H4 (cell line): ENCODE data around the gene IPO13. TPM values are rescaled to one million over a fixed set of nuclear protein-coding genes. Genes with fewer than 3 reads are reported as not detected.
A peak's percentile ranks its signal among the peaks of the same experiment; 100 is the strongest.

Source experiments
- DNase-seq: peaks from one replicate; pipeline ENCODE4 v3.0.0-alpha.2; 2015; ENCODE audit warnings: low spot score
- total RNA-seq: library from RNA; depleted of rRNA; stranded (reverse); fragments of >200 nt; shearing (Covaris generic); gene quantifications from 2 replicates; pipeline ENCODE4 v1.2.3, GENCODE V29; 2014; rRNA removed

Gene IPO13
- 18.8 and 22.6 TPM in 2 replicates for total RNA-seq

- peak; percentile 96 for DNase-seq
Observed at GRCh38 chr1:43946236-43947060, at the start of gene IPO13. TSS of gene IPO13 (plus strand) at chr1:43946950. CDS start at chr1:43947601, 651 bp downstream.

GRCh38 chr1:43898981-43899380 is 47.8 kb upstream of the IPO13 start:
- DNase-seq = no peak

DNA sequence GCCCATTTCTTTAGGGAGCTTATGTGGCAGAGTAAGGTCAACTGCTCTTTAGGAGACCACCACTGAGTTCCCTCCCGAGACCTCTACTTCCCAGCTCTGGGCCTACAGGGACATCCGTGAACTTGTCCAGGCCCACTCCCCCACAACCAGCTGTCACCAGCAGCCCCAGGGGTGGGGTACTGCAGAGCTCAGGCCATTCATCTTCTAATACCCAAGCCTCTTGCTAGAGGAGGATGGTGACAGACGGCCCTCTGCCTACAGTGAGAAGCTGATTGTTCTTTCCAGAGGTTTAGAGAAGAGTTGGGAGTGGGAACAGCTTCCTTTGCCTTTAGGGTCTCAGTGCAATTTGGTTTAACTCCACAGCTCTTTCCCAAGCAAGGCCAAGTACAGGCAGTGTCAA is 46.4 kb upstream of the IPO13 start:
- DNase-seq = no peak

DNA sequence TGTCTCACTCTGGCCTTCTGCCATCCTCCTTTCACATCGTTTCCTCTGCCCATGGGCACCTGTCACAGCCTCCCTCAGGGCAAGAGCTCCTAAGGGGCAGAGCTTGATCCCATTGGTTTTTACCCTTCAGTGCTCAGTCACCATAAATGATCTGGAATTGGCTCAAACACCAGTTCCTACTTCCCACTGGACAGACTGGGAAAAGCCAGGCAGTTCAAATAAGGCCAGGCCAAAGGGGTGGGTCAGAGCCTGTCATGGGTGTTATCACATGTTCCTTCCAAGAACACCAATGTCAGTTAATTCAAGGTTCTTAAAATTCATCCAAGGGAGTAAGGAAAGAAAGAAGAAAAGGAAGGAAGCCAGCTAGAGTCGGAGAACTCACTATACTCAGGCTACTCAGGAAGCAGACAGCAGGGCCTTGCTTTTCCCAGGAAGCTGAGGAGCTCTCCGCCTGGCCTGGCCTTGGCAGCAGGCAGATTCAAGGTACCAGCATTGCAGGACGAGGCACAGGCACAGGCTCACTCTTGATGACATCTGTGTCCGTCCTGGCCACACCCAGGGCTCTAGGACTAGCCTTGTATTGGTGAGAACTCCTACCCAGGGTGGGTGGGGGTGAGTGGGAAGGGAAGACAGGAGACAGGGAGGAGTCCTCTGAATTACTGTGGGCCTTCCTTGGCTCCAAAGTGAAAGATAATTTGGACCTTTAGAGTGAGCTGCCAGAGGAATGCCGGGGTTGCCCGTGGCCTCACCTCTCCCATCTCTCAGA is 45.4 kb upstream of the IPO13 start:
- DNase-seq = no peak

- DNase-seq = no peak
Observed at GRCh38 chr1:43902058-43902831, 44.5 kb upstream of the IPO13 start.

DNA sequence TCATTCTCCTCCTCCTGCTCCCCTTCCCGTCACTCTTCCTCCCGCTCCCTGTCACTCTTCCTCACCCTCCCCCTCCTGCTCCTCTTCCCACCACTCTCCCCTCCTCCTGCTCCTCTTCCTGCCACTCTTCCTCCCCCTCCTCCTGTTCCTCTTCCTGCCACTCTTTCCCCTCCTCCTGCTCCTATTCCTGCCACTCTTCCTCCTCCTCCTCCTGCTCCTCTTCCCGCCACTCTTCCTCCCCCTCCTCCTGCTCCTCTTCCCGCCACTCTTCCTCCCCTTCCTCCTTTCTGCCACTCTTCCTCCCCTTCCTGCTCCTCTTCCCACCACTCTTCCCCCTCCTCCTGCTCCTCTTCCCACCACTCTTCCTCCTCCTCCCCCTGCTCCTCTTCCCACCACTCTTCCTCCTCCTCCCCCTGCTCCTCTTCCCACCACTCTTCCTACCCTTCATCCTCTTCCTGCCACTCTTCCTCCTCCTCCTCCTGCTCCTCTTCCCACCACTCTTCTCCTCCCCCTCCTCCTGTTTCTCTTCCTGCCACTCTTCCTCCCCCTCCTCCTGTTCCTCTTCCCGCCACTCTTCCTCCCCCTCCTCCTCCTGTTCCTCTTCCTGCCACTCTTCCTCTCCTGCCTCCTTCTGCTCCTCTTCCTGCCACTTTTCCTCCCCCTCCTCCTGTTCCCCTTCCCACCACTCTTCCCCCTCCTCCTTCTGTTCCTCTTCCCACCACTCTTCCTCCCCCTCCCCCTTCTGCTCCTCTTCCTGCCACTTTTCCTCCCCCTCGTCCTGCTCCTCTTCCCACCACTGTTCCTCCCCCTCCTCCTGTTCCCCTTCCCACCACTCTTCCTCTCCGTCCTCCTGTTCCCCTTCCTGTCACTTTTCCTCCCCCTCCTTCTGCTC is 41.8 kb upstream of the IPO13 start:
- DNase-seq = no peak

DNA sequence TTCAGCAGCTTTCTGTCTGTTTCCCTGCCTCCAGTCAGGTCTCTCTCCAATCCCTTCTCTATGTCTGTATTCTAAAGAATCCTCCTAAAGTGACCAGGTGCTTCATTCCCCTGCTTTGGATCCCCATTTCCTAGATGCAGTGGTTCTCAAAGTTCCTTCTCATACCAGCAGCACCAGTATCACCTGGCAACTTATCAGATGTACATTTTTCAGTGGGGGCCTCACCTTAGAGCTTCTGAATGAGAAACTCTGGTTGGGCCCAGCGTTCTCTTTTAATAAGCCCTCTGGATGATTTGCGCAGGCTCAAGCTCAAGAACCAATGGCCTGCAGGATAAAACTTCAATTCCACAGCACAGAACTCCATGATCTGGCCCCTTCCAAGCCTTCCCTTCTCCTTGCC is 38.5 kb upstream of the IPO13 start:
- no peak for DNase-seq

DNA sequence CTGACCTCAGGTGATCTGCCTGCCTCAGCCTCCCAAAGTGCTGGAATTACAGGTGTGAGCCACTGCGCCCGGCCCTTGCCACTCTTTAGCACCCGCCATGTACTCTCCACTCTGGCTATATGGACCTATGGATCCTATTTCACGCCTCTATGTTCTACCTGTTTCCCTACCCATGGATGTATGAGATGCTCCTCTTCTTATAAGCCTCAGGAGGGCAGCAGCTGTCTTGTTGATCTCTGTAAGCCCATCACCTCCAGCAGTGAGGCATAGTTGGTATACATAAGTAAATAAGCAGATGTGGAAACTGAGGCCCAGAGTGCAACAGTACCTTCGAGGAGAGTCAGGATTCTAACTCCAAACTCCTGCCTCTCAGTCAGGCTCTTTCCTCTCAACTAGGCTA is 37.9 kb upstream of the IPO13 start:
- DNase-seq = no peak

- no peak for DNase-seq
Observed at GRCh38 chr1:43910343-43910742, 36.4 kb upstream of the IPO13 start.

DNA sequence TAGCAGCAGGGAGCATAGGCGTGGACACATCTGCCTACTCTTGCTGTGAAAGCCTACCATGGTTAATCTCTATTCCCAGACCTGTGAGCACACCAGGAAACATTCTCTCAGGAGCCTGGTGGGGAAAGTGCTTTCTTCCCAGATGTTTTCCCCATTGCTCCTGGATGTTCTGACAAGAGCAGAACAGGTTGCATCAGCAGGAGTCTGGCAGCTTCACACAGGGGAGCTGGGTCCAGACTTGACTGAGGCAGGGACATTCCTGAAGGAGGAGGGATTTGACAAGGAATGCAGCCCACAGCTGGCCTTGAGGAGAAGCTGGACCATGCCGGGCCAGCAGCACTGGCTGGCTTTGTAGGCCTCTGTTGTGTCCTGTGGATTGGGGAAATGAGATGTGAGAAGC is 34.1 kb upstream of the IPO13 start:
- no peak for DNase-seq

DNA sequence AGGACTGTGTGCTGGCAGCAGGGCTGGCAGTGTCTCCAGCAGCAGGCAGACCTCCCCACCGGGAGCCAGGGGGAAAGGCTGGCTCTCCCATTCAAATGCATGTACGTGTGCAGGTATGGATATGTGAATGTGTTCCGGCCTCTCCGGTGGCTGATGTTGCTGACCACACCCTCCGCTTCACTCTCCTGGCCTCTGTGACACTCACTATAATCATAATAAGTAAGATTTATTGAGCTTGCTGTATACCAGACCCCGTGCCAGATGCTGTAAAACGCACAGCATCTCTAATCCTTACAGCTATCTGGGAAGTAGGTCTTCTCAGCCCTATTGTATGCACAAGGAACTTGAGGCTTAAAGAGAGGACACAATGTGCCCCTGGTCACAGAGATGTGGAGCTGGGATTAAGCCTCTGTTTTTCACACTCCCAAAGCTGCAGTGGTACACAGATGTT is 33.7 kb upstream of the IPO13 start:
- no peak for DNase-seq

- DNase-seq = no peak
Observed at GRCh38 chr1:43913666-43914360, 32.9 kb upstream of the IPO13 start.

DNA sequence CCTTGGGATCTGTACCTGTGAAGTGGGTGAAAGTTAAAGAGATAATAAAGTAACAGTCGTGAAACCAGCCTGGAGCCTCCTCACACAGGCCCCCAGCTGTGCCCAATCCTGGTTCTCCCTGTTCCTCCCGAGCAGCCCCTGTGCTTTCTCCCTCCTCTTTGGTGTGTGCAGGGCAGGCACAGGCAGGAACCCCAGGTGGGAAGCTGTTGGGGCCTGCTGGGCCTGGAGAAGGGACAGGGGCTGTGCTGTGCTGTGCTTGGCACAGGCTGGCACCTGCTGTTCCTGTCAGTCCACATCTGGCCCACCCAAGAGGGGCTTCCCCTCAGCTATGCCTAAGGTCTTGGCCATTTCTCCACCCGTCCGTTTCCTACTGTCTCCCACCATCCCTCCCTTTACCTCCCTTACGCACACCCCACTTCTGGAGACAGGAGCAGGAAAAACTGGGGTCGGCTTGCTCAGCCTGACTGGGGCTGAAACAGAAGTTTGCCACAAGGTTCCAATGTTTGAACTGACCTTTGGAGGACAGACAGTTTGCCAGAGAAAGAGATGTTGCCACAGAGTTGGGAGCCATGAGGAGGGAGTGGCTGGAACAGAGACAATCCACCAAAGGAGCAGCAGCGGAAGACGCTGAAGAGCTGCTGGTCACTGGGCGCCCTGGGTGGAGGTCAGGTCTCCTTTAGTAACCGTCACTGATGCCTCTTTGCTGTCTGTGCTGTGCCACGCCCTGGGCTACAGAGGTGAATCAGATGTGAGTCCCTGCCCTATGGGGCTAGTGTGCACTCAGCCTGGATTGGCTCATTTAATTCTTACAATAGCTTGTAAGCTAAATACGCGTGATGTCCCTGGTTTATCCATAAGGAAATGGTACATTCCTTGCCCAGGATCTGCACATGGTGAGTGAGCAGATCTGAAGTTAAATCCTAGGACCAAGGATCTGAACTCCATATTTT is 31.9 kb upstream of the IPO13 start:
- DNase-seq = no peak

DNA sequence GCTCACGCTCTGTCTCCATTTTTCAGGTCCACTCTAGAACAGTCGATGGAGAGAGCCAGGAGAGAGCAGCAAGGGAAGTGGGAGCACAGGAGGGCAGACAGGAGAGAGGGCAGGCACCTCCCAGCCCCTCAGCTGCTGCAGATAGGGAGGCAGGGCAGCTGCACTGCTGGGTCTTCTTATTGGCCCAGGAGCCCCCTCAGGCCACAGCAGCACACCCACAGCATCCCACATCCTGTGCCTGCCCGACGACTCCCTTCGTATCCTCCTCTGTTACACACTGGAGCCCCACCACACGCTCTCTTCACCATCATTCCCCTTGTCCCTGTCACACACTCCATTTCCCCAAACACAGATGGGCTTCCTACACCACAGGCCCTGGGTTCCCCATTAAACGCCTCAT is 26.8 kb upstream of the IPO13 start:
- DNase-seq = no peak

GRCh38 chr1:43921022-43921421 is 25.7 kb upstream of the IPO13 start:
- no peak for DNase-seq

DNA sequence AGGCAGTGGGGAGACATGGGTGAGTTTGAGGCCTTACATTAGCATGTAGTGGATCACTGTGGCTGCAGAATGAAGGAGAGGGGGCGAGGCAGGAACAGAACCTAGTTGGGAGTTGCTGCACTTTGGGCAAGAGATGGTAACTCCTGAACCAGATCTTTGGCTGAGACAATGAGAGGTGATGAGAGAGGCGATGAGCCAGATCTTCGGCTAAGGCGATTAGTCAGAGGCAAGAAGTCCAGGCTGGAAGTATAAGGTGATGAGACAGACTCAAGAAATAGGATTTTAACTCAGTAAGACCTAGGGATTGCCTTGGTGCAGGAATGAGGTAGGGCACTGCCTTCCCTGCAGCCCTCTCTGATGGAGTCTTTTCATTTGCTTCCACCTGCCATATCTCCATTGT is 22.2 kb upstream of the IPO13 start:
- DNase-seq = no peak

DNA sequence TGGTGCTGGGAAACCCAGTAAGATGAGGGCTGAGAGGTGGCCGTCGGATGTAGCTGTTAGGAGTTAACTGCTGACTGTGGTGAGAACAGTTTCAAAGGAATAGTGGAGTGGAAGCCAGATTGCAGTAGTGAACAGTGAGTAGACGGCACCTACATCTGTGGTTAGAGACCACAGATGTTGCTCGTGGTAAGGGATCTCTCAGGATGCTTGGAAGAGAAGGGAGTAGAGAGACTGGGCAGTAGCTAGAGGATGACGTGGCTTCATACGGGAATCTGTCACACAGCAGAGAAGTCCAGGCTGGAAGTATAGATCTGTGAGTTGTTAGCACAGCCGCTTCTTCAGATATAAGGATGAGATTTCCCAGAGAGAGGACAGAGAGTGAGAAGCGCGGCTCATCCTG is 20.9 kb upstream of the IPO13 start:
- DNase-seq = no peak

DNA sequence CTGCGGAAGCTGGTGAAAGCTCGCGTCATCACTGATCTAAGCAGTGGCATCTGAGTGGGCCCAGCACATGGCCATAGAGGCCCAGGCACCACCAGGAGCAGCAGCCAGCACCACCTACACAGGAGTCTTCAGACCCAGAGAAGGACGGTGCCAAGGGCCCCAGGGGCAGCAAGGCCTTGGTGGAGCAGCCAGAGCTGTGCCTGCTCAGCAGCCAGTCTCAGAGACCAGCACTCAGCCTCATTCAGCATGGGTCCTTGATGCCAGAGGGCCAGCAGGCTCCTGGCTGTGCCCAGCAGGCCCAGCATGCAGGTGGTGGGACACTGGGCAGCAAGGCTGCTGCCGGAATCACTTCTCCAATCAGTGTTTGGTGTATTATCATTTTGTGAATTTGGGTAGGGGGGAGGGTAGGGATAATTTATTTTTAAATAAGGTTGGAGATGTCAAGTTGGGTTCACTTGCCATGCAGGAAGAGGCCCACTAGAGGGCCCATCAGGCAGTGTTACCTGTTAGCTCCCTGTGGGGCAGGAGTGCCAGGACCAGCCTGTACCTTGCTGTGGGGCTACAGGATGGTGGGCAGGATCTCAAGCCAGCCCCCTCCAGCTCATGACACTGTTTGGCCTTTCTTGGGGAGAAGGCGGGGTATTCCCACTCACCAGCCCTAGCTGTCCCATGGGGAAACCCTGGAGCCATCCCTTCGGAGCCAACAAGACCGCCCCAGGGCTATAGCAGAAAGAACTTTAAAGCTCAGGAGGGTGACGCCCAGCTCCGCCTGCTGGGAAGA is 16.4 kb upstream of the IPO13 start:
- no peak for DNase-seq

DNA sequence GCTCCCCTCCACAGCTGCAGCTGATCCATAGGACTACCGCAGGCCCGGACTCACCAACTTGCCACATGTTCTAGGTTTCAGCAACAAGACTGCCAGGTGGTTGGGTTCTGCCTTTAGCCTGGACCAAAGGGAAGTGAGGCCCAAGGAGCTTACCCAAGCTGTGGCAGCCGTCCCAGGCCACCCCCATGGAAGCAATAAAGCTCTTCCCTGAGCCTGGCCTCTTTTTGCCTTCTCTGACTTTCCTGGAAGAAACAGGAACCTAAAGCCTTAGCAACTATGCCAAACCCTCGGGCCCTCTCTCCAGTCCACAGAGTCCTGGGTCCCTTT is 15.8 kb upstream of the IPO13 start:
- no peak for DNase-seq
